Naive B cell (primary cell): ENCODE results near the gene PLB1. TPM values are rescaled to one million over a fixed set of nuclear protein-coding genes. Genes with fewer than 3 reads are reported as not detected.

Experiments used
- ATAC-seq, 2 donors: fragments of 150-1000 bp; cut with Tn5 transposase; 2 replicates each; pipeline ENCODE4 v1.10.0; 2021; ENCODE audit warnings: low read depth in 2 of 2, mild to moderate bottlenecking in 2 of 2, moderate library complexity in 2 of 2
- DNase-seq: peaks from one replicate; pipeline ENCODE4 v3.0.0; 2022
- H3K27ac Mint-ChIP-seq, 6 donors: one replicate each; pipeline ENCODE4 v1.8.0; 2020 to 2022; ENCODE audit warnings: mild to moderate bottlenecking in 6 of 6, mixed read lengths in 6 of 6, moderate library complexity in 5 of 6, inconsistent platforms in 2 of 6
- H3K27me3 Mint-ChIP-seq, 3 donors: one replicate each; pipeline ENCODE4 v1.8.0; 2021 to 2022; ENCODE audit warnings: mixed read lengths in 3 of 3, mild to moderate bottlenecking in 1 of 3
- H3K36me3 Mint-ChIP-seq, 2 donors: one replicate each; pipeline ENCODE4 v1.8.0; 2020 to 2022; ENCODE audit warnings: mixed read lengths in 2 of 2, inconsistent platforms in 1 of 2, mild to moderate bottlenecking in 1 of 2
- H3K4me1 Mint-ChIP-seq, 3 donors: one replicate each; pipeline ENCODE4 v1.8.0; 2020 to 2022; ENCODE audit warnings: mixed read lengths in 3 of 3, inconsistent platforms in 1 of 3, mild to moderate bottlenecking in 1 of 3, moderate library complexity in 1 of 3
- H3K4me3 Mint-ChIP-seq, 8 donors: one replicate each; pipeline ENCODE4 v1.8.0; 2020 to 2022; ENCODE audit warnings: mild to moderate bottlenecking in 8 of 8, mixed read lengths in 8 of 8, moderate library complexity in 8 of 8, inconsistent platforms in 2 of 8
- H3K9me3 Mint-ChIP-seq, 7 donors: one replicate each; pipeline ENCODE4 v1.8.0; 2020 to 2022; ENCODE audit warnings: mixed read lengths in 7 of 7, mild to moderate bottlenecking in 5 of 7, inconsistent platforms in 2 of 7, moderate library complexity in 1 of 7
- polyA plus RNA-seq, 6 donors: library from polyadenylated mRNA; unstranded; fragments of 300-500 nt; fragmentation: Illumina TruSeq; gene quantifications; one replicate each; pipeline ENCODE4 v1.2.3, GENCODE V29; 2021; ENCODE audit warnings: low read depth in 6 of 6

The PLB1 gene
- polyA plus RNA-seq, 6 donors from 2014 or later: 0.17 to 2.3 (median 0.38) TPM; not detected in 2

GRCh38 chr2:28648147-28648546, 152.3 kb downstream of the PLB1 start:
- Mint-ChIP-seq H3K36me3 (no peaks in the 10 kb centered on the region), H3K9me3 (peaks cover 0 to 2% (median 0%) of the 10 kb centered on the region in 7 donors), H3K27me3 (no peaks in the 10 kb centered on the region), H3K4me1 (peaks cover 0 to 5% (median 3%) of the 10 kb centered on the region in 3 donors), H3K27ac (no peak overlapping the region), H3K4me3 (no peak overlapping the region)
- ATAC-seq: no peak
- DNase-seq: no peak

- no peak for ATAC-seq
- peaks cover 0 to 5% (median 3%) of the 10 kb centered on the region in 3 donors for H3K4me1 Mint-ChIP-seq
These were observed 153.0 kb downstream of the PLB1 start for GRCh38 chr2:28648671-28649395.

GRCh38 chr2:28649481-28650265, 153.8 kb downstream of the PLB1 start:
- DNase-seq (no peak), ATAC-seq (no peak)
- peaks cover 0 to 2% (median 0%) of the 10 kb centered on the region in 7 donors for H3K9me3 Mint-ChIP-seq
- H3K27ac Mint-ChIP-seq: peak overlapping the region in 1 of 6 donors; percentile 48
- peaks cover 0 to 5% (median 3%) of the 10 kb centered on the region in 3 donors for H3K4me1 Mint-ChIP-seq
- no peaks in the 10 kb centered on the region for H3K36me3 Mint-ChIP-seq
- no peak overlapping the region for H3K4me3 Mint-ChIP-seq
- H3K27me3 Mint-ChIP-seq: no peaks in the 10 kb centered on the region

More at GRCh38 chr2:28648671-28649395, 153.0 kb downstream of the PLB1 start:
- H3K9me3 Mint-ChIP-seq: peaks cover 0 to 2% (median 0%) of the 10 kb centered on the region in 7 donors
- H3K27ac Mint-ChIP-seq: no peak overlapping the region
- DNase-seq: no peak
- H3K4me3 Mint-ChIP-seq: peak overlapping the region in 1 of 8 donors; percentile 30
- H3K36me3 Mint-ChIP-seq: no peaks in the 10 kb centered on the region
- H3K27me3 Mint-ChIP-seq: no peaks in the 10 kb centered on the region

- DNase-seq: no peak
- no peak for ATAC-seq
- H3K9me3 Mint-ChIP-seq: peaks cover 0 to 2% (median 0%) of the 10 kb centered on the region in 7 donors
- no peak overlapping the region for H3K4me3 Mint-ChIP-seq
- no peaks in the 10 kb centered on the region for H3K36me3 Mint-ChIP-seq
- H3K4me1 Mint-ChIP-seq: peaks cover 0 to 5% (median 3%) of the 10 kb centered on the region in 3 donors
- no peaks in the 10 kb centered on the region for H3K27me3 Mint-ChIP-seq
- H3K27ac Mint-ChIP-seq: peak overlapping the region in 2 of 6 donors; percentile 1 to 82
These were observed 154.4 kb downstream of the PLB1 start for GRCh38 chr2:28650266-28650584.

GRCh38 chr2:28652217-28652616, 156.4 kb downstream of the PLB1 start:
- no peak for DNase-seq
- H3K4me3 Mint-ChIP-seq: no peak overlapping the region
- H3K9me3 Mint-ChIP-seq: peaks cover 0 to 2% (median 0%) of the 10 kb centered on the region in 7 donors
- ATAC-seq: no peak
- peaks cover 0 to 5% (median 3%) of the 10 kb centered on the region in 3 donors for H3K4me1 Mint-ChIP-seq
- peak overlapping the region in 1 of 6 donors; percentile 4 for H3K27ac Mint-ChIP-seq
- H3K27me3 Mint-ChIP-seq: no peaks in the 10 kb centered on the region
- no peaks in the 10 kb centered on the region for H3K36me3 Mint-ChIP-seq

- H3K4me1 Mint-ChIP-seq: peaks cover 0 to 5% (median 3%) of the 10 kb centered on the region in 3 donors
- DNase-seq (no peak), ATAC-seq (no peak)
- H3K9me3 Mint-ChIP-seq: peaks cover 0 to 2% (median 0%) of the 10 kb centered on the region in 7 donors
- no peak overlapping the region for H3K4me3 Mint-ChIP-seq
- H3K27ac Mint-ChIP-seq: peak overlapping the region in 1 of 6 donors; percentile 76
- H3K27me3 Mint-ChIP-seq: no peaks in the 10 kb centered on the region
- H3K36me3 Mint-ChIP-seq: no peaks in the 10 kb centered on the region
These were observed 158.2 kb downstream of the PLB1 start for GRCh38 chr2:28653892-28654662.

- DNase-seq (no peak), ATAC-seq (no peak)
- no peak overlapping the region for H3K4me3 Mint-ChIP-seq
- H3K4me1 Mint-ChIP-seq: peaks cover 0 to 5% (median 3%) of the 10 kb centered on the region in 3 donors
- H3K9me3 Mint-ChIP-seq: peaks cover 0 to 3% (median 0%) of the 10 kb centered on the region in 7 donors
- H3K27ac Mint-ChIP-seq: peak overlapping the region in 1 of 6 donors; percentile 31
- no peaks in the 10 kb centered on the region for H3K27me3 Mint-ChIP-seq
- no peaks in the 10 kb centered on the region for H3K36me3 Mint-ChIP-seq
These were observed 158.9 kb downstream of the PLB1 start for GRCh38 chr2:28654663-28655320.

- Mint-ChIP-seq H3K36me3 (no peaks in the 10 kb centered on the region), H3K4me3 (no peak overlapping the region), H3K27me3 (no peaks in the 10 kb centered on the region), H3K27ac (no peak overlapping the region), H3K4me1 (no peaks in the 10 kb centered on the region), H3K9me3 (peaks cover 0 to 3% (median 0%) of the 10 kb centered on the region in 7 donors)
- ATAC-seq: no peak
- DNase-seq: no peak
These were observed 161.2 kb downstream of the PLB1 start for GRCh38 chr2:28656937-28657615.

GRCh38 chr2:28658369-28658768, 162.5 kb downstream of the PLB1 start:
- Mint-ChIP-seq H3K9me3 (peaks cover 0 to 3% (median 0%) of the 10 kb centered on the region in 7 donors), H3K27ac (peak overlapping the region in 1 of 6 donors; percentile 18), H3K4me3 (no peak overlapping the region), H3K27me3 (no peaks in the 10 kb centered on the region), H3K36me3 (no peaks in the 10 kb centered on the region), H3K4me1 (no peaks in the 10 kb centered on the region)
- DNase-seq (no peak), ATAC-seq (no peak)

GRCh38 chr2:28659127-28659526, 163.3 kb downstream of the PLB1 start:
- Mint-ChIP-seq H3K4me1 (no peaks in the 10 kb centered on the region), H3K4me3 (no peak overlapping the region), H3K27me3 (no peaks in the 10 kb centered on the region), H3K36me3 (no peaks in the 10 kb centered on the region), H3K27ac (peak overlapping the region in 1 of 6 donors; percentile 47), H3K9me3 (peaks cover 0 to 3% (median 0%) of the 10 kb centered on the region in 7 donors)
- DNase-seq (no peak), ATAC-seq (no peak)

- no peak for ATAC-seq
- Mint-ChIP-seq H3K36me3 (no peaks in the 10 kb centered on the region), H3K27ac (no peak overlapping the region), H3K4me3 (no peak overlapping the region), H3K9me3 (peaks cover 0 to 4% (median 0%) of the 10 kb centered on the region in 7 donors), H3K27me3 (peaks cover 0 to 9% (median 8%) of the 10 kb centered on the region in 3 donors), H3K4me1 (no peaks in the 10 kb centered on the region)
- no peak for DNase-seq
These were observed 165.7 kb downstream of the PLB1 start for GRCh38 chr2:28661589-28662001.

- no peak overlapping the region for H3K27ac Mint-ChIP-seq
- H3K4me3 Mint-ChIP-seq: no peak overlapping the region
- H3K36me3 Mint-ChIP-seq: no peaks in the 10 kb centered on the region
- DNase-seq (no peak), ATAC-seq (no peak)
- no peaks in the 10 kb centered on the region for H3K4me1 Mint-ChIP-seq
- H3K27me3 Mint-ChIP-seq: peaks cover 0 to 12% (median 11%) of the 10 kb centered on the region in 3 donors
- H3K9me3 Mint-ChIP-seq: peaks cover 0 to 4% (median 0%) of the 10 kb centered on the region in 7 donors
These were observed 166.2 kb downstream of the PLB1 start for GRCh38 chr2:28662044-28662443.
